GM10248 (cell line): ENCODE measurements around the gene TELO2.

Experiments used
- CTCF ChIA-PET: fragments of 300-600 bp; sonication (Branson Sonifier 250); formaldehyde crosslinking; extraction: SDS; loops from one replicate; lab custom pipeline; 2021; ENCODE audit warnings: antibody characterized with exemption; lab: Yijun Ruan, JAX
- POLR2A ChIA-PET: fragments of 350-650 bp; sonication (Branson Sonifier 250); formaldehyde crosslinking; extraction: SDS; loops from one replicate; lab custom pipeline; 2020; ENCODE audit warnings: antibody characterized with exemption; lab: Yijun Ruan, JAX
- DNase-seq: peaks from one replicate; pipeline ENCODE4 v3.0.0; 2012; ENCODE audit errors: extremely low spot score
- TF ChIP-seq, protein P1 (sequence below): IDR thresholded peaks from 2 replicates; pipeline ENCODE4 v1.5.1; 2012; ENCODE audit warnings: mild to moderate bottlenecking, low read depth; ENCODE audit errors: extremely low read depth, missing control alignments, control extremely low read depth

TELO2 gene

DNA sequence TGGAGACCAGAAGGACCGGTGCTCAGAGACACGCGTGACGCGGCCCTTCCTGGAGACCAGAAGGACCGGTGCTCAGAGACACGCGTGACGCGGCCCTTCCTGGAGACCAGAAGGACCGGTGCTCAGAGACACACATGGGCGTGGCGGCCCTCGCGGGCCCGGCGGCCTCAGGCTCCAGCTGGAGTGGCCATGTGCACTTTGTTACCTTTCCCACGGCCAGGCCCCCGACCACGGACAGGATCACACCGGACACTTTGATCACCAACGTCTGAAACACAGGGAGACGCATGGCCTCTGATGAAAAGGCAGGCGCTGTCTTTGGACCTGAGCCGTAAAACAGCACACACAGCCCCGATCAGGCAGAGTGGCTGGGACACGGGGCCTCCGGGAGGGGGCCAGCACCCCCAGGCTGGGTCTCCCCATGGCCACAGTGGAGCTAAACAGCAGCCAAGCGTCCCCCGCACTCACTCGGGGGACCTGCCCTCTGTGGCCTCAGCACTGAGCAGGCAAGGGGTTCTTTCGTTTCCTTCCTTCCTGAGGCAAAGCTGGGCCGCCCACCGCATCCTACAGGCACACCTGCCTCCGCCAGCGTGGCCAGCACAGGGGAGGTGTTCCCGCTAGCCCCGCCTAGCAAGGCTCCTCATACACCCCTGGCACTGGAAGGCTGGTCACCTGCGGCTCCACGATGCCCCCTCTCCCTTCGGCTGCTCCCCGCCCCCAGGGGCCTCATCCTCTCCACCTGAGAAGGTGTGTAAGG is 35.5 kb upstream of the TELO2 start:
- POLR2A ChIA-PET = no interaction called here
- no peak for DNase-seq
- CTCF ChIA-PET = no interaction called here
- TF ChIP-seq, protein P1, sequence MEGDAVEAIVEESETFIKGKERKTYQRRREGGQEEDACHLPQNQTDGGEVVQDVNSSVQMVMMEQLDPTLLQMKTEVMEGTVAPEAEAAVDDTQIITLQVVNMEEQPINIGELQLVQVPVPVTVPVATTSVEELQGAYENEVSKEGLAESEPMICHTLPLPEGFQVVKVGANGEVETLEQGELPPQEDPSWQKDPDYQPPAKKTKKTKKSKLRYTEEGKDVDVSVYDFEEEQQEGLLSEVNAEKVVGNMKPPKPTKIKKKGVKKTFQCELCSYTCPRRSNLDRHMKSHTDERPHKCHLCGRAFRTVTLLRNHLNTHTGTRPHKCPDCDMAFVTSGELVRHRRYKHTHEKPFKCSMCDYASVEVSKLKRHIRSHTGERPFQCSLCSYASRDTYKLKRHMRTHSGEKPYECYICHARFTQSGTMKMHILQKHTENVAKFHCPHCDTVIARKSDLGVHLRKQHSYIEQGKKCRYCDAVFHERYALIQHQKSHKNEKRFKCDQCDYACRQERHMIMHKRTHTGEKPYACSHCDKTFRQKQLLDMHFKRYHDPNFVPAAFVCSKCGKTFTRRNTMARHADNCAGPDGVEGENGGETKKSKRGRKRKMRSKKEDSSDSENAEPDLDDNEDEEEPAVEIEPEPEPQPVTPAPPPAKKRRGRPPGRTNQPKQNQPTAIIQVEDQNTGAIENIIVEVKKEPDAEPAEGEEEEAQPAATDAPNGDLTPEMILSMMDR = no peak

DNA sequence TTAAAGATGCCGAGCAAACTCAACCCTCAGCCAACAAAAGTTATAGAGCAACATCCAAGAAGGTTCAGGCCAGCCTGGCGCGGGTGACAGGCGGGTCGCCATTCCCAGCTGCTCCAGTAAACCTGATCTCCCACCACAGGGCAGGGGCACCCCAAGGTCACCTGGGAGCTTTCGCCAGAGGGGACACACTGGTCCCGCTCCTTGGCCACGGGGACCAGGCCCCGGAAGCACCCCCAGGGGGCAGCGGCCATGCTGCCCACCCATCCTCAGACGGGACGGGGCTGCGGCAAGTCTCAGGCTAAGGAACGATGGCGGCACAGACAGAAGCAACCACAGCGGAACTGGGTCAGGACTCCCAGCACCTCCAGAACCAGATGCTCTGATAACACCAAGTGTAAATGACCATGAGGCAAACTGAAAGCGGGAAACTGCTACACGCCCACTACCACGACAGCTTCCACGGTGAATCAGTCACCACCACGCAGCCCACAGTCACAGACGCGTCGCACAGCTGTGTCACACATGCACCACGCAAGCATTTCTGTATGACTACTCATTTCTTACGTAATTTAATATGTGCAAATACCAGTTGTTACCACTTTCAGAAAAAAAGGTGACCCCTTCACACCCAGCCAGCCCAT is 34.7 kb upstream of the TELO2 start:
- DNase-seq = peak; percentile 48
- TF ChIP-seq, protein P1 = no peak
- CTCF ChIA-PET = interaction anchor here (0.6 kb wide), 1 partner anchor 12 kb away, joined by 3 read pairs; no protein-coding TSS in a partner anchor
- POLR2A ChIA-PET = no interaction called here

DNA sequence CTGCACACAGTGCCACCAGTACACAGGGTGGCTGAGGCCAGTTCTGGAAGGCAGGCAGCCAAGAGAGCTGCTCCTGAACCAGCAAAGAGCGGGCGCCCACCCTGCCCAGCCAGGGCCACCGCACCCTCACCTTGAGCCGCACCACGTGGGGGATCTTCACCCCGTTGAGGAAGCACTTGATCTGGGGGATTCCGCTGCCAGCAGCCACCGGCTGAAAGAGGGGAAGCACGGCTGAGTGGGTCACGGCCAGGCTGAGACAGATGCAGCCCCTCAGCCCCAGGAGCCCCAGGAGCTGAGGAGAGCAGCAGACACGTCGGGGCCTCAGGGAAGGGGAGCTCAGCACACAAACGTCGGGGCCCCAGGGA is 34.2 kb upstream of the TELO2 start:
- CTCF ChIA-PET = interaction anchor here (0.6 kb wide), 1 partner anchor 12 kb away, joined by 3 read pairs; no protein-coding TSS in a partner anchor
- TF ChIP-seq, protein P1 = no peak
- POLR2A ChIA-PET = no interaction called here
- DNase-seq = peak; percentile 72

DNA sequence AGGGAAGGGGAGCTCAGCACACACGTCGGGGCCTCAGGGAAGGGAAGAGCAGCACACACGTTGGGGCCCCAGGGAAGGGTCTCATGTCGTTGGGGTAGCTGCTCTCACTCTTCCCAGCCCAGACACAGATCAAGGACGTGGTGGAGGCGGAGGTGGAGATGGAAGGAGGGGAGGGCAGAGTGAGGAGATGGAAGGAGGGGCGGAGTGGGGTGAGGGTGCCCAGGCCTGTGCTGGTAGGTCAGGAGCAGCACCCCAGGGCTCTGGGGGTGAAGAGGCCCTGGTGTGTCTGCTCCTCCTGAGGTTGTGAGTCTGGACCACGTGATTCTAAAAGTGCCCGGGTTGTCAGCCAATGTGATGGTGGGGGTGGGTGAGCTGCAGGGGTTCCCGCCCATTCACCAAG is 33.2 kb upstream of the TELO2 start:
- ChIA-PET POLR2A (no interaction called here), CTCF (no interaction called here)
- no peak for DNase-seq
- TF ChIP-seq, protein P1 = no peak

DNA sequence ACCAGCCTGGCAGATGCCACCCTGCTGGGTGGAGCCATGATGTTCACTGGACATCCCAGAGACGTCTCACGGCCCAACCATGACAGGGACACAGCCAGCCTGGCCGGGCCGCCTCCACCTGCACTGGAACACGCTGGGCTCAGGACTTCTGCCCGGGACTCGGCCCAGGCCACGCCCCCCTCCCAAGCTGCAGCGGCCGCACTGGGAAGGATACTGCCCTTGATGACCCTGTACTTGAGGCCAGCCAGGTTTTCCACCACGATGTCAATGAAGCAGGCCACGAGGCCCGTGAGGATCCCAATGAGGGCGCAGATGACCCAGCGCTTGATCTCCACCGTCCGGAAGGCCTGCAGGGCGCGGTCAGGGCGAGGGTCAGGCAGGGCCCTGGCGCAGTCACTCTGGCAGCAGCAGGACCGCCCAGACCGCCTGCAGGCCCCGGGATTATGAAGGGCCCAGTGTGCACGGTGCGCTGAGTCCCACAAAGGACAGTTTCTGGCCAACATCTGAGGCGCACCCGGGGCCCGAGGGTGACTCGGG is 32.5 kb upstream of the TELO2 start:
- no peak for DNase-seq
- POLR2A ChIA-PET = no interaction called here
- TF ChIP-seq, protein P1 = no peak
- CTCF ChIA-PET = no interaction called here

DNA sequence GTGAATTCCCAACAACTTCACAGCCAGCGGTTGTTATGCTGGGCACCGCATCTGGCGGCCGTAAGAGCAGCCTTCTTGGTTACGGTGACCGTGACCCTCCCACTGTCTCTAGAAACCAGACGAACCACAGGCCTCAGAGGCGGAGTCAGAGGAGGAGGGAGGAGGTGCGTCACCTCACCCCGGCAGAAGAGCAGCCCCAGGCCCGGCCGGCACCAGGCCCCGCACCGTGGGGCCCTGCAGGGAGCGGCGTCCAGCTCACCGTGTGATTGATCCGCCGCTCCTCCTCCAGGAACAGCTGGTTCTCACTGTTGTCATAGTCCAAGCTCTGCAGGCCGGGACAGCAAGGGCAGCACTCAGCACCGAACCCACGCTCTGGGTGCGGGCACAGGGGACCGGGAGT is 32.0 kb upstream of the TELO2 start:
- ChIA-PET POLR2A (no interaction called here), CTCF (no interaction called here)
- DNase-seq = no peak
- TF ChIP-seq, protein P1 = no peak
